SU-DHL-6 (cell line): ENCODE measurements around the gene IGFL2.

Experiments used
- CTCF ChIP-seq: fragments of 200-600 bp; sonication (generic); IDR thresholded peaks from one replicate; pipeline ENCODE4 v1.5.1; 2017; ENCODE audit warnings: antibody characterized with exemption, mild to moderate bottlenecking, low read length, moderate library complexity; ENCODE audit not compliant: insufficient read depth, poor library complexity, severe bottlenecking
- EZH2phosphoT487 ChIP-seq: fragments of 200-600 bp; sonication (generic), shearing (Covaris generic); conservative IDR thresholded peaks from 2 replicates; pipeline ENCODE4 v1.6.1; 2018; ENCODE audit warnings: mild to moderate bottlenecking, antibody characterized with exemption, low read length, moderate library complexity, mixed read lengths

GRCh38 chr19:46116121-46116520 lies 31.9 kb upstream of the IGFL2 start:
- TF ChIP-seq CTCF (no peak), EZH2phosphoT487 (no peak)
